Keratinocyte (primary cell): ENCODE results near the gene XK. TPM values are rescaled to one million over a fixed set of nuclear protein-coding genes. Genes with fewer than 3 reads are reported as not detected.

Experiments
- DNase-seq: peaks from one replicate; pipeline ENCODE4 v3.0.0-alpha.2; 2011; ENCODE audit warnings: low read depth, missing footprints, low spot score
- FAIRE-seq: peaks from 2 replicates; lab custom pipeline; 2011; peaks lifted over from hg19 to GRCh38; lab: Jason Lieb, UNC
- H2AFZ ChIP-seq: 2 replicates; pipeline ENCODE4 v1.6.0; 2012; ENCODE audit warnings: low read length, control low read depth, inconsistent platforms; ENCODE audit not compliant: control insufficient read depth
- H3K27ac ChIP-seq: 2 replicates; pipeline ENCODE4 v1.5.1; 2011; ENCODE audit warnings: low read length; ENCODE audit not compliant: control insufficient read depth, insufficient read depth
- H3K27me3 ChIP-seq: 3 replicates; pipeline ENCODE4 v1.6.0; 2011; ENCODE audit warnings: low read length; ENCODE audit not compliant: control insufficient read depth, insufficient read depth; ENCODE audit errors: extremely low read depth
- H3K36me3 ChIP-seq, 2 experiments: 2 replicates in 1 of 2; 3 replicates in 1 of 2; pipeline ENCODE4 v1.5.1; 2011; ENCODE audit warnings: low read length in 2 of 2, mild to moderate bottlenecking in 1 of 2; ENCODE audit not compliant: control insufficient read depth in 2 of 2, insufficient read depth in 2 of 2; ENCODE audit errors: extremely low read depth in 1 of 2
- H3K4me1 ChIP-seq: 3 replicates; pipeline ENCODE4 v1.5.1; 2011; ENCODE audit warnings: low read length; ENCODE audit not compliant: control insufficient read depth, insufficient read depth; ENCODE audit errors: extremely low read depth
- H3K4me2 ChIP-seq: 3 replicates; pipeline ENCODE4 v1.6.0; 2011; ENCODE audit warnings: low read depth, low read length; ENCODE audit not compliant: control insufficient read depth, insufficient read depth; ENCODE audit errors: extremely low read depth
- H3K4me3 ChIP-seq, 3 experiments: fragments of 200-600 bp in 1 of 3; sonication (generic) in 1 of 3; 2 replicates in 2 of 3; 3 replicates in 1 of 3; pipeline ENCODE4 v1.5.1; 2011 to 2016; ENCODE audit warnings: low read length in 3 of 3, mild to moderate bottlenecking in 3 of 3, control low read depth in 2 of 3, inconsistent platforms in 1 of 3, low read depth in 1 of 3, mixed read lengths in 1 of 3, mixed run types in 1 of 3, moderate library complexity in 1 of 3; ENCODE audit not compliant: control insufficient read depth in 2 of 3, insufficient read depth in 2 of 3; ENCODE audit errors: extremely low read depth in 1 of 3
- H3K79me2 ChIP-seq: 2 replicates; pipeline ENCODE4 v1.6.0; 2012; ENCODE audit warnings: low read length; ENCODE audit not compliant: control insufficient read depth, insufficient read depth
- H3K9ac ChIP-seq: 3 replicates; pipeline ENCODE4 v1.6.0; 2011; ENCODE audit warnings: low read length; ENCODE audit not compliant: control insufficient read depth, insufficient read depth; ENCODE audit errors: extremely low read depth
- H3K9me1 ChIP-seq: 3 replicates; pipeline ENCODE4 v1.6.0; 2011; ENCODE audit warnings: low read length; ENCODE audit not compliant: control insufficient read depth, insufficient read depth; ENCODE audit errors: extremely low read depth
- H3K9me3 ChIP-seq: 2 replicates; pipeline ENCODE4 v1.5.1; 2012; ENCODE audit warnings: low read depth, low read length; ENCODE audit not compliant: control insufficient read depth
- H4K20me1 ChIP-seq: 3 replicates; pipeline ENCODE4 v1.6.0; 2011; ENCODE audit warnings: low read length; ENCODE audit not compliant: control insufficient read depth, insufficient read depth; ENCODE audit errors: extremely low read depth
- CTCF ChIP-seq, 3 experiments: IDR thresholded peaks in 1 of 3; conservative IDR thresholded peaks in 1 of 3; optimal IDR thresholded peaks in 1 of 3; 2 replicates in 2 of 3; 3 replicates in 1 of 3; pipeline versions ENCODE3 to v1.5.1; 2011; ENCODE audit warnings: low read length in 3 of 3, mild to moderate bottlenecking in 3 of 3, moderate library complexity in 2 of 3, control low read depth in 1 of 3, inconsistent platforms in 1 of 3; ENCODE audit not compliant: insufficient read depth in 2 of 3; ENCODE audit errors: extremely low read depth in 1 of 3
- EZH2 ChIP-seq: IDR thresholded peaks from one replicate; pipeline ENCODE4 v1.6.1; 2012; ENCODE audit warnings: inconsistent platforms, mild to moderate bottlenecking, low read length, moderate library complexity
- dilution Hi-C: fragments of 300-500 bp; cut with MboI; formaldehyde crosslinking; loops from one replicate; pipeline ENCODE4 v1.7.0; 2020; ENCODE audit warnings: low sequenced_read_pairs; ENCODE audit not compliant: extremely low pct_ligation_motif_present
- polyA plus RNA-seq, 5 experiments: library from polyadenylated mRNA; depleted of rRNA in 3 of 5; stranded (reverse) in 3 of 5; stranded (forward) in 1 of 5; unstranded in 1 of 5; fragments of >200 nt; gene quantifications; 1 replicate in 1 of 5; 2 replicates in 3 of 5; 3 replicates in 1 of 5; pipeline versions ENCODE4 v1.2.1 to v1.2.3, GENCODE V29; 2011 to 2012; ENCODE audit warnings: missing spikeins in 2 of 5, low read depth in 1 of 5, low replicate concordance in 1 of 5

Gene XK
- polyA plus RNA-seq, 1 donor (not counting 4 experiments of a cell fraction or from before 2014, with no cell fraction given): 0.17 TPM

- Histone ChIP-seq H3K27me3 (no peaks in the 10 kb centered on the region), H3K9ac (no peak overlapping the region), H3K9me3 (no peaks in the 10 kb centered on the region), H3K36me3 (no peaks in the 10 kb centered on the region), H3K4me2 (no peak overlapping the region), H3K4me1 (no peaks in the 10 kb centered on the region), H2AFZ (no peak overlapping the region), H3K4me3 (no peak overlapping the region), H3K27ac (no peak overlapping the region), H3K79me2 (no peaks in the 10 kb centered on the region), H3K9me1 (no peaks in the 10 kb centered on the region), H4K20me1 (no peaks in the 10 kb centered on the region)
- FAIRE-seq (no peak), DNase-seq (no peak)
- TF ChIP-seq EZH2 (no peak), CTCF (optimal IDR thresholded peaks at IDR 0.05 in 1 of 3, IDR thresholded peaks at IDR 0.05 in 1 of 3, conservative IDR thresholded peaks at IDR 0.05 in 1 of 3; ENCODE audit: extremely low read depth in 1 of 3, insufficient read depth in 2 of 3, low read length in 3 of 3) (no peak)
- dilution Hi-C loops: no loop called here
Observed at GRCh38 chrX:37677243-37677642, 8.3 kb upstream of the XK start.

GRCh38 chrX:37677765-37678164, 7.8 kb upstream of the XK start:
- TF ChIP-seq EZH2 (no peak), CTCF (optimal IDR thresholded peaks at IDR 0.05 in 1 of 3, IDR thresholded peaks at IDR 0.05 in 1 of 3, conservative IDR thresholded peaks at IDR 0.05 in 1 of 3; ENCODE audit: extremely low read depth in 1 of 3, insufficient read depth in 2 of 3, low read length in 3 of 3) (no peak)
- H3K79me2 ChIP-seq: no peaks in the 10 kb centered on the region
- no peaks in the 10 kb centered on the region for H3K27me3 ChIP-seq
- no peak overlapping the region for H2AFZ ChIP-seq
- H3K9ac ChIP-seq: no peak overlapping the region
- no peaks in the 10 kb centered on the region for H3K9me1 ChIP-seq
- H4K20me1 ChIP-seq: no peaks in the 10 kb centered on the region
- H3K36me3 ChIP-seq: no peaks in the 10 kb centered on the region
- DNase-seq: no peak
- no peaks in the 10 kb centered on the region for H3K4me1 ChIP-seq
- H3K27ac ChIP-seq: no peak overlapping the region
- dilution Hi-C loops: no loop called here
- H3K9me3 ChIP-seq: no peaks in the 10 kb centered on the region
- H3K4me2 ChIP-seq: no peak overlapping the region
- no peak overlapping the region for H3K4me3 ChIP-seq
- FAIRE-seq: no peak
